MM.1S (cell line): ENCODE results near the gene SPTLC1.
A peak's percentile ranks its signal among the peaks of the same experiment; 100 is the strongest.
"Not testable (repeated sequence)": the region's sequence is repeated elsewhere in the genome, so short reads cannot be mapped to it uniquely, and the experiment has no call there.

ENCODE experiments used
- DNase-seq: peaks from one replicate; pipeline ENCODE4 v3.0.0-alpha.2; 2015
- H2AFZ ChIP-seq: fragments of 300-600 bp; sonication (generic); 2 replicates; pipeline ENCODE4 v1.6.0; 2016; ENCODE audit warnings: antibody characterized with exemption, low read length
- H3F3A ChIP-seq: fragments of 300-600 bp; sonication (generic); 2 replicates; pipeline ENCODE4 v1.6.1; 2016; ENCODE audit warnings: mild to moderate bottlenecking, antibody characterized with exemption, low read length, moderate library complexity, mixed read lengths; ENCODE audit not compliant: insufficient read depth
- H3K27ac ChIP-seq: fragments of 300-600 bp; sonication (generic); 2 replicates; pipeline ENCODE4 v1.5.1; 2016; ENCODE audit warnings: mild to moderate bottlenecking, low read length
- H3K27me3 ChIP-seq: fragments of 300-600 bp; sonication (generic); replicated peaks from 2 replicates; pipeline ENCODE4 v1.6.0; 2016; ENCODE audit warnings: low read length; ENCODE audit not compliant: insufficient read depth
- H3K36me3 ChIP-seq: fragments of 300-600 bp; sonication (generic); replicated peaks from 2 replicates; pipeline ENCODE4 v1.6.1; 2016; ENCODE audit warnings: mild to moderate bottlenecking, low read length, mixed read lengths; ENCODE audit not compliant: insufficient read depth
- H3K4me1 ChIP-seq: fragments of 300-600 bp; sonication (generic); 2 replicates; pipeline ENCODE4 v1.6.1; 2016; ENCODE audit warnings: low read length, mixed read lengths
- H3K4me2 ChIP-seq: fragments of 300-600 bp; sonication (generic); 2 replicates; pipeline ENCODE4 v1.6.0; 2016; ENCODE audit warnings: low read depth, low read length
- H3K4me3 ChIP-seq: fragments of 300-600 bp; sonication (generic); 2 replicates; pipeline ENCODE4 v1.5.1; 2016; ENCODE audit warnings: low read length, mixed read lengths
- H3K79me2 ChIP-seq: fragments of 300-600 bp; sonication (generic); 2 replicates; pipeline ENCODE4 v1.6.1; 2016; ENCODE audit warnings: mixed run types, low read length, mixed read lengths
- H3K9ac ChIP-seq: fragments of 300-600 bp; sonication (generic); 2 replicates; pipeline ENCODE4 v1.6.1; 2016; ENCODE audit warnings: low read length, mixed read lengths
- H3K9me2 ChIP-seq: fragments of 300-600 bp; sonication (generic); replicated peaks from 2 replicates; pipeline ENCODE4 v1.6.1; 2016; ENCODE audit warnings: mild to moderate bottlenecking, low read length, mixed read lengths; ENCODE audit not compliant: insufficient read depth
- H3K9me3 ChIP-seq: fragments of 300-600 bp; sonication (generic); replicated peaks from 2 replicates; pipeline ENCODE4 v1.6.1; 2016; ENCODE audit warnings: mild to moderate bottlenecking, low read length, mixed read lengths; ENCODE audit not compliant: insufficient read depth
- H4K20me1 ChIP-seq: fragments of 300-600 bp; sonication (generic); 2 replicates; pipeline ENCODE4 v1.6.1; 2016; ENCODE audit warnings: mild to moderate bottlenecking, low read length, moderate library complexity, mixed read lengths; ENCODE audit not compliant: insufficient read depth
- CTCF ChIP-seq: fragments of 300-600 bp; sonication (generic); IDR thresholded peaks from 2 replicates; pipeline ENCODE4 v1.5.1; 2016; ENCODE audit warnings: antibody characterized with exemption, low read length, mixed read lengths
- EZH2 ChIP-seq: fragments of 300-600 bp; sonication (generic); optimal IDR thresholded peaks from 2 replicates; pipeline ENCODE3; 2017; ENCODE audit warnings: low read depth, mild to moderate bottlenecking, antibody characterized with exemption, low read length, mixed read lengths
- EZH2phosphoT487 ChIP-seq: fragments of 300-600 bp; sonication (generic); IDR thresholded peaks from 2 replicates; pipeline ENCODE4 v1.6.1; 2018; ENCODE audit warnings: antibody characterized with exemption, low read length

SPTLC1 gene

GRCh38 chr9:92136184-92136858, 21.1 kb upstream of the SPTLC1 start:
- H3F3A ChIP-seq, result no peaks in the 10 kb centered on the region
- no peak for DNase-seq
- H3K9me3 ChIP-seq, result no peaks in the 10 kb centered on the region
- no peaks in the 10 kb centered on the region for H3K79me2 ChIP-seq
- TF ChIP-seq EZH2 (no peak), CTCF (no peak), EZH2phosphoT487 (no peak)
- H4K20me1 ChIP-seq, result no peaks in the 10 kb centered on the region
- H3K9ac ChIP-seq, result no peak overlapping the region
- no peak overlapping the region for H3K4me2 ChIP-seq
- peaks cover 9% of the 10 kb centered on the region for H3K27me3 ChIP-seq
- no peaks in the 10 kb centered on the region for H3K9me2 ChIP-seq
- H3K4me3 ChIP-seq, result no peak overlapping the region
- H3K27ac ChIP-seq, result no peak overlapping the region
- H3K4me1 ChIP-seq, result peaks cover 6% of the 10 kb centered on the region; the same call in 1 of the 2 replicates
- no peaks in the 10 kb centered on the region for H3K36me3 ChIP-seq
- H2AFZ ChIP-seq, result no peak overlapping the region

GRCh38 chr9:92135576-92135975, 20.4 kb upstream of the SPTLC1 start:
- Histone ChIP-seq H3K9ac (no peak overlapping the region), H3K9me3 (no peaks in the 10 kb centered on the region), H3K4me2 (no peak overlapping the region), H3K27me3 (peaks cover 6% of the 10 kb centered on the region), H3K36me3 (no peaks in the 10 kb centered on the region), H3K79me2 (no peaks in the 10 kb centered on the region), H3K4me3 (no peak overlapping the region), H3K4me1 (peaks cover 3% of the 10 kb centered on the region; the same call in 1 of the 2 replicates), H4K20me1 (no peaks in the 10 kb centered on the region), H2AFZ (no peak overlapping the region), H3F3A (no peaks in the 10 kb centered on the region), H3K9me2 (no peaks in the 10 kb centered on the region), H3K27ac (no peak overlapping the region)
- TF ChIP-seq EZH2phosphoT487, result no peak
- no peak for TF ChIP-seq EZH2
- no peak for TF ChIP-seq CTCF
- no peak for DNase-seq

GRCh38 chr9:92133949-92134604, 18.9 kb upstream of the SPTLC1 start:
- Histone ChIP-seq H3K4me3 (peak overlapping the region; percentile 23; the same call in 1 of the 2 replicates), H3K4me2 (peak overlapping the region; percentile 71), H4K20me1 (no peaks in the 10 kb centered on the region), H3K27ac (no peak overlapping the region), H3K9me2 (no peaks in the 10 kb centered on the region), H3K9ac (no peak overlapping the region), H3K27me3 (peaks cover 4% of the 10 kb centered on the region; the same call in 1 of the 2 replicates), H2AFZ (peak overlapping the region; percentile 76), H3K36me3 (no peaks in the 10 kb centered on the region), H3K4me1 (no peaks in the 10 kb centered on the region; the same call in 1 of the 2 replicates), H3F3A (no peaks in the 10 kb centered on the region), H3K9me3 (no peaks in the 10 kb centered on the region), H3K79me2 (no peaks in the 10 kb centered on the region)
- peak; percentile 71 for DNase-seq
- TF ChIP-seq CTCF (peak; percentile 98), EZH2phosphoT487 (no peak), EZH2 (no peak)

GRCh38 chr9:92132913-92133312, 17.7 kb upstream of the SPTLC1 start:
- H3K79me2 ChIP-seq, H4K20me1 ChIP-seq, H3K4me1 ChIP-seq, H3K4me2 ChIP-seq, H3K27ac ChIP-seq, H3K4me3 ChIP-seq, H3F3A ChIP-seq, H3K9me2 ChIP-seq, H3K9me3 ChIP-seq, DNase-seq, H3K36me3 ChIP-seq, H3K27me3 ChIP-seq, H3K9ac ChIP-seq, H2AFZ ChIP-seq: not testable (repeated sequence)
